ENCODE results near the gene LMAN2. TPM values are rescaled to one million over a fixed set of nuclear protein-coding genes. Genes with fewer than 3 reads are reported as not detected.

Gene LMAN2
- total and polyA plus RNA-seq, 8 donors: 101 to 155 (median 108) TPM

DNA sequence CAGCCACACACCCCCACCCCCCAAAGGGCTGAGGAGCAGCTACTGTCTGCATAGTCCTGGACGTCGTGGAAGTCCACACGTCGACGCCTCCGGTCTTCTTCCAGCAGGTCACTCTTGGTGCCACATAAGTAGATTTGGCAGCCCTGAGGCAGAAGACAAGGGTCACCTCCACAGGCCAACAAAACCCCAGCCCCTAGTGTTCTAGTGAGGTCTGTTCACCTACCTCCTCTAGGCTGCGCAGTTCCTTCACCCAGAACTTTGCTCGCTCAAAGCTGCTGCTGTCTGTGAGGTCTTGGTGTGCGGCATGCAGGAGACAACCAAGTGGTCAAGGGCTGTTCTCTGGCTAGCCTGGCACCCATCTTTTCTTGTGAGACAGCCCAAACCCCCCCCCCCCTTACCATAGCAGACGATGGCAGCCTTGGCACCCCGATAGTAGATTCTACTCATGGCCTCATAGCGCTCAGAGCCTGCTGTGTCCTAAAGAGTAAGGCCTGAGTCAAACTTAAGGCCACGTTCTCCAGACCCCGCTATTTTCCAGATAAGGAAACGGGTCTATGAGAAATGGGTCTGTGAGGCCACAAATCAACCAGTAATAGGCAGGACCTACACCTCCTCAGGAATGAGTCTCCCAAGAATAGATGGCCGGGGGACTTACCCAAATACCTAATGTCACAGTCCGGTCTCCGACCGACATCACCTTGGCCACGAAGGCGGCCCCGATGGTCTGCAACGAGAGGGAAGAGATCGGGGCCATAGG, 48.9 kb downstream of the LMAN2 start:
- DNase-seq (no peak), ATAC-seq (no peak)
- Histone ChIP-seq H3K36me3 (peaks cover 0 to 37% of the 10 kb centered on the region in 2 donors), H3K4me3 (peak overlapping the region; percentile 92 to 99), H3K27me3 (no peaks in the 10 kb centered on the region), H3K4me1 (peaks cover 39 to 87% of the 10 kb centered on the region in 2 donors), H3K27ac (peak overlapping the region; percentile 76 to 89), H3K9me3 (no peaks in the 10 kb centered on the region)
- TF ChIP-seq, protein P1, sequence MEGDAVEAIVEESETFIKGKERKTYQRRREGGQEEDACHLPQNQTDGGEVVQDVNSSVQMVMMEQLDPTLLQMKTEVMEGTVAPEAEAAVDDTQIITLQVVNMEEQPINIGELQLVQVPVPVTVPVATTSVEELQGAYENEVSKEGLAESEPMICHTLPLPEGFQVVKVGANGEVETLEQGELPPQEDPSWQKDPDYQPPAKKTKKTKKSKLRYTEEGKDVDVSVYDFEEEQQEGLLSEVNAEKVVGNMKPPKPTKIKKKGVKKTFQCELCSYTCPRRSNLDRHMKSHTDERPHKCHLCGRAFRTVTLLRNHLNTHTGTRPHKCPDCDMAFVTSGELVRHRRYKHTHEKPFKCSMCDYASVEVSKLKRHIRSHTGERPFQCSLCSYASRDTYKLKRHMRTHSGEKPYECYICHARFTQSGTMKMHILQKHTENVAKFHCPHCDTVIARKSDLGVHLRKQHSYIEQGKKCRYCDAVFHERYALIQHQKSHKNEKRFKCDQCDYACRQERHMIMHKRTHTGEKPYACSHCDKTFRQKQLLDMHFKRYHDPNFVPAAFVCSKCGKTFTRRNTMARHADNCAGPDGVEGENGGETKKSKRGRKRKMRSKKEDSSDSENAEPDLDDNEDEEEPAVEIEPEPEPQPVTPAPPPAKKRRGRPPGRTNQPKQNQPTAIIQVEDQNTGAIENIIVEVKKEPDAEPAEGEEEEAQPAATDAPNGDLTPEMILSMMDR (IDR thresholded peaks at IDR 0.05): no peak
- intact Hi-C loops (cut with DNase I): no loop called here

DNA sequence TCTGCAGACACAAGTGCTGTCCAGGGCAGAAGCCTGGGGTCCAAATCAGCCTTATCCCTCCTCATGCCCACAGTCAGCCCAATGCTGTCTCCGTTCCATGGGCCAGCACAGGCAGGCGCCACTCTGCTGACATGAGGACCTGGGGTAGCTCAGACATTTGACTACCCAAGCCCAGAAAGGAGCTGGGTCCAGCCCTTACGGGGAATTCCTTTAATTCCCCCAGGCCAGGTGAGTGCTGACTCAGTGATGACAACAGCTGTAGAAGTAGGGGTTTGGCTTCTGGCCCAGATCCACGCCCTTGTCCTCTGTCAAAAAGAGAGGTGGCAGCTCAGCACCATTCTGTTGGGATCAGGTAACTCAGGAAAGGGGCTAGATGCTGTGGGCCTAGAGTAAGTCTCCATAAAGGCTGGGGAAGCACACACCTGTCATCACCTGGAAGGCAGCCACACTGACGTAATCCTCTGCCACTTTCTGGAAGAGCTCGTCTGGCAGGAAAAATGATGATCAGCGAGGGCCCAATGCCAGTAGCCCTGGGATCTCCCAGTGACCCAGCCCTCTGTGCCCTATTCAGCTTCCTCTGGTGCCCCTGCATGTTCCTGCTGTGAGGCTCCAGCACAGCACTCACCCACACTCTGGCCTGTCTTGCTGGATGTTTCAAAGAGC, 49.8 kb downstream of the LMAN2 start:
- Histone ChIP-seq H3K4me3 (peak overlapping the region in 1 of 2 donors; percentile 99), H3K4me1 (peaks cover 36 to 85% of the 10 kb centered on the region in 2 donors), H3K36me3 (peaks cover 0 to 28% of the 10 kb centered on the region in 2 donors), H3K27me3 (no peaks in the 10 kb centered on the region), H3K9me3 (no peaks in the 10 kb centered on the region), H3K27ac (peak overlapping the region; percentile 72 to 89)
- ATAC-seq (peak; percentile 55), DNase-seq (peak in 2 of 4 donors; percentile 54 to 69)
- TF ChIP-seq, protein P1 (IDR thresholded peaks at IDR 0.05): no peak
- intact Hi-C loops (cut with DNase I): no loop called here

DNA sequence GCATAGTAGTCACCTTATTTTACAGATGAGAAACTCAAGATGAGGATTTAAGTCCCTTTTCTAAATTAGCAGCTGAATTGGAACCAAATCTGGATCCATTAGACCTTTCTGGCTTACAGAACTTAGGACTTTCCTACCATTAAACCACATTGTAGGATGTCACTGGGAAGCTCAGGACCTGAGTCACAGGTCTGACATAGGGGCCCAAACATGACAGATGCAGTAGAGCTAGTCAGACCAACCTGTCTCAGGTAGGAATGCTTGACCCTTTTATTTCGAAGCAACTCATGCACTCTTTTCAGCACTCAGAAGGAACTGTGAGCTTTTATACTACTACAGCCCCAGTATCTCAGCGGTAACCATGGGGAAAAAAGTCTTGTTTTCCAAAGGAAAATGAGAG, 50.5 kb downstream of the LMAN2 start:
- intact Hi-C loops (cut with DNase I): no loop called here
- Histone ChIP-seq H3K27me3 (no peaks in the 10 kb centered on the region), H3K4me3 (peak overlapping the region in 1 of 2 donors; percentile 12), H3K9me3 (no peaks in the 10 kb centered on the region), H3K36me3 (peaks cover 0 to 27% of the 10 kb centered on the region in 2 donors), H3K27ac (peak overlapping the region; percentile 72 to 89), H3K4me1 (peaks cover 40 to 85% of the 10 kb centered on the region in 2 donors)
- DNase-seq (no peak), ATAC-seq (no peak)
- TF ChIP-seq, protein P1 (IDR thresholded peaks at IDR 0.05): no peak

DNA sequence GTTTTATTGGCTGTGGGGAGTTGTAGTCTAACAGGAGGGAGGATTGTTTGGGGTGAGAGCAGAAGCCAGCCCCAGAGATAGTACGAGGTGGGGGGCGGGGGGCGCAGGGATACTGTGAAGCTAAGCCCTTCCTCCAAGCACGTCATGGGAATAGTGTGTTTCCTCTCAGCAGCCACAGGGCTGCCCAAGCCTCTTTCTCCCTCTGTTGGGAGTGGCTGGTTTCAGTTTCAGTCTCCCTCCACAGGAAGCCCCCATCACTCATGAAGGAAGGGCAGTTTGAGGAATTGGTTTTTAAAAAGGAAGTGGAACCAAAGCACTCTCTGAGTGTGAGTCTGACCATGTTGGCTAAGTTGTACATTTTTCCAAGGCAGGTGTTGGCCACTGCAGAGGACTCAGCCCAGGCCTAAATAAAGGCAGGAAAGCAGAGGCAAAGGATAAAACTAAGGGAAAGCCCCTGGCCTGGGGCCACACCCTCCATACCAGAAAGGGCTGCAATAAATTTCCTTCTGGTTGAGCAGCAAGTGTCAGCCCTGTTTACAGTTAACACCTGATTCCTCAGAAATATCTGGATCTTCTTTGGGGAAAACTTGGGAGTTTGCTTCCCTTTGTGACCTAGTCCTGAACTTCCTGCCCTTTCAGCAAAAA, 51.1 kb downstream of the LMAN2 start:
- DNase-seq (peak in 2 of 4 donors; percentile 66 to 80), ATAC-seq (peak; percentile 37)
- H3K36me3 ChIP-seq: peaks cover 0 to 27% of the 10 kb centered on the region in 2 donors
- H3K4me3 ChIP-seq: peak overlapping the region in 1 of 2 donors; percentile 12
- H3K9me3 ChIP-seq: no peaks in the 10 kb centered on the region
- no peaks in the 10 kb centered on the region for H3K27me3 ChIP-seq
- peaks cover 40 to 85% of the 10 kb centered on the region in 2 donors for H3K4me1 ChIP-seq
- TF ChIP-seq, protein P1 (IDR thresholded peaks at IDR 0.05): no peak
- intact Hi-C loops (cut with DNase I): no loop called here
- H3K27ac ChIP-seq: peak overlapping the region; percentile 72 to 89

DNA sequence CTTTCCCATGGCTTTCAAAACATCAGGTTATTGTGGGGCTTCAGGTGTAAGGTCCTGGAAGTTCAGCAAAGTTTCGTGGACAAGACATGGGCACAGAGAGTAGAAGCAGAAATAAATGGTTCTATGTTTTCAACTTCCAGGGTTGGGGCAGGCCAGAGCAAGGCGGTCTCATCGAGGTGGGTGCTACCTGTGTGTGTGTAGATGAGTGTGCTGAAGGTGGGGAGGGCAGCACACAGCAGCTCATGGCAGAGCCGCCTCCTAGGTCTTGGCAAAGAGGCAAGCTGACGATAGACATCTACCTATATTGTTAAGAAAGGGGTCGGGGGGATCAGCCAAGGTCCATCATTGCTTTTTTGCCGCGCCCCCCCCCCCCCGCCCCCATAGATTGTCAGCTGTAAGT, 51.8 kb downstream of the LMAN2 start:
- Histone ChIP-seq H3K9me3 (no peaks in the 10 kb centered on the region), H3K27me3 (no peaks in the 10 kb centered on the region), H3K27ac (peak overlapping the region; percentile 72 to 89), H3K4me1 (peaks cover 36 to 84% of the 10 kb centered on the region in 2 donors), H3K4me3 (peak overlapping the region in 1 of 2 donors; percentile 12), H3K36me3 (peaks cover 0 to 30% of the 10 kb centered on the region in 2 donors)
- ATAC-seq (no peak), DNase-seq (peak in 1 of 4 donors; percentile 55)
- intact Hi-C loops (cut with DNase I): no loop called here
- TF ChIP-seq, protein P1 (IDR thresholded peaks at IDR 0.05): no peak
